HG03103 (cell line): ENCODE measurements around the gene OR8S1.
"Not testable (repeated sequence)": the region's sequence is repeated elsewhere in the genome, so short reads cannot be mapped to it uniquely, and the experiment has no call there.

Experiments
- ATAC-seq: cut with Tn5 transposase; IDR thresholded peaks from one replicate; pipeline ENCODE4 v1.9.1; 2021; ENCODE audit warnings: low read depth; ENCODE audit not compliant: unreplicated experiment

Gene OR8S1

GRCh38 chr12:48553666-48554343, 28.4 kb downstream of the OR8S1 start:
- not testable (repeated sequence) for ATAC-seq

- ATAC-seq = no peak
Measured at GRCh38 chr12:48556631-48557030, 31.2 kb downstream of the OR8S1 start.

- ATAC-seq = no peak
Measured at GRCh38 chr12:48557919-48558318, 32.5 kb downstream of the OR8S1 start.

- ATAC-seq = no peak
Measured at GRCh38 chr12:48567731-48568130, 42.3 kb downstream of the OR8S1 start.

GRCh38 chr12:48569946-48570345, 44.5 kb downstream of the OR8S1 start, which contains the start of gene LALBA:
Gene LALBA, minus strand, starts transcription at chr12:48570046. Its CDS starts 26 bp downstream, at chr12:48570020.
- no peak for ATAC-seq

GRCh38 chr12:48572326-48572725, 46.9 kb downstream of the OR8S1 start:
- no peak for ATAC-seq
